Coronary artery (tissue), 2 donors: ENCODE results near the gene ATP11A.
"Not testable (repeated sequence)": the region's sequence is repeated elsewhere in the genome, so short reads cannot be mapped to it uniquely, and the experiment has no call there.

Experiments
- DNase-seq: peaks from one replicate; pipeline ENCODE4 v3.0.0-alpha.2; 2017; ENCODE audit warnings: low spot score
- H3K27ac ChIP-seq, 2 donors: fragments of 200-600 bp; sonication (generic); one replicate each; pipeline ENCODE4 v1.5.1; 2016 to 2019
- H3K4me3 ChIP-seq: fragments of 200-600 bp; sonication (generic); 2 replicates; pipeline ENCODE4 v1.5.1; 2016; ENCODE audit warnings: mild to moderate bottlenecking, moderate library complexity
- CTCF ChIP-seq: fragments of 200-600 bp; sonication (generic); IDR thresholded peaks from one replicate; pipeline ENCODE4 v1.5.1; 2019; ENCODE audit warnings: antibody characterized with exemption

Gene ATP11A

GRCh38 chr13:112838038-112838841 is 148.4 kb downstream of the ATP11A start:
- TF ChIP-seq CTCF, result no peak
- no peak overlapping the region for H3K4me3 ChIP-seq
- DNase-seq, result no peak
- no peak overlapping the region for H3K27ac ChIP-seq

- Histone ChIP-seq H3K4me3 (no peak overlapping the region), H3K27ac (no peak overlapping the region)
- no peak for DNase-seq
- no peak for TF ChIP-seq CTCF
These were observed 148.9 kb downstream of the ATP11A start for GRCh38 chr13:112838842-112839117.

GRCh38 chr13:112839356-112840105 is 149.7 kb downstream of the ATP11A start:
- DNase-seq, result no peak
- no peak overlapping the region for H3K27ac ChIP-seq
- TF ChIP-seq CTCF, result no peak
- no peak overlapping the region for H3K4me3 ChIP-seq

- Histone ChIP-seq H3K27ac (no peak overlapping the region), H3K4me3 (no peak overlapping the region)
- DNase-seq, result no peak
- no peak for TF ChIP-seq CTCF
These were observed 150.8 kb downstream of the ATP11A start for GRCh38 chr13:112840472-112841302.

- DNase-seq, H3K4me3 ChIP-seq: not testable (repeated sequence)
- H3K27ac ChIP-seq, result peak overlapping the region in 1 of 2 donors; percentile 57
These were observed 151.6 kb downstream of the ATP11A start for GRCh38 chr13:112841303-112842015.

- Histone ChIP-seq H3K27ac (peak overlapping the region in 1 of 2 donors; percentile 57), H3K4me3 (peak overlapping the region; percentile 37)
- DNase-seq, result no peak
- no peak for TF ChIP-seq CTCF
These were observed 152.6 kb downstream of the ATP11A start for GRCh38 chr13:112842343-112842856.
